IMR-90 (cell line): Measurements from ENCODE around the gene DEDD2. TPM values are rescaled to one million over a fixed set of nuclear protein-coding genes. Genes with fewer than 3 reads are reported as not detected.
A peak's percentile ranks its signal among the peaks of the same experiment; 100 is the strongest.

Experiments used
- ATAC-seq: fragments of 200-7000 bp; cut with Tn5 transposase; 2 replicates; pipeline ENCODE4 v1.9.1; 2020; ENCODE audit warnings: low read depth, mild to moderate bottlenecking, moderate library complexity
- BruUV-seq: library from RNA; stranded (reverse); fragments of 400-500 nt; replicated peaks from 2 replicates; lab custom pipeline; 2021; lab: Mats Ljungman, UMichigan
- CTCF ChIA-PET: fragments of 300-600 bp; formaldehyde crosslinking; extraction: SDS; loops from one replicate; lab custom pipeline; 2021; ENCODE audit warnings: antibody characterized with exemption; lab: Yijun Ruan, JAX
- POLR2A ChIA-PET: fragments of 300-600 bp; sonication (Branson Sonifier 250); formaldehyde crosslinking; loops from one replicate; lab custom pipeline; 2022; ENCODE audit warnings: antibody characterized with exemption; ENCODE audit not compliant: unreplicated experiment; lab: Charles Lee
- DNase-seq: peaks from one replicate; pipeline ENCODE4 v3.0.0; 2013
- H2AFZ ChIP-seq: replicated peaks from 2 replicates; pipeline ENCODE3; 2013; ENCODE audit warnings: low read length, mild to moderate bottlenecking; ENCODE audit not compliant: poor library complexity
- H2AK5ac ChIP-seq: 2 replicates; pipeline ENCODE4 v1.6.1; 2013; ENCODE audit warnings: low read depth, low read length, inconsistent platforms
- H2AK9ac ChIP-seq: replicated peaks from 2 replicates; pipeline ENCODE3; 2013; ENCODE audit warnings: mild to moderate bottlenecking, low read depth, low read length, moderate library complexity; ENCODE audit not compliant: poor library complexity
- H2BK120ac ChIP-seq: 2 replicates; pipeline ENCODE4 v1.6.1; 2013; ENCODE audit warnings: low read depth, low read length, inconsistent platforms
- H2BK15ac ChIP-seq: 3 replicates; pipeline ENCODE4 v1.6.1; 2013; ENCODE audit warnings: low read depth, low read length, inconsistent platforms
- H2BK20ac ChIP-seq: 2 replicates; pipeline ENCODE4 v1.6.1; 2013; ENCODE audit warnings: low read depth, mild to moderate bottlenecking, inconsistent platforms, low read length, moderate library complexity
- H2BK5ac ChIP-seq: 2 replicates; pipeline ENCODE4 v1.6.1; 2013; ENCODE audit warnings: mild to moderate bottlenecking, low read depth, low read length, inconsistent platforms; ENCODE audit not compliant: poor library complexity, severe bottlenecking
- H3K14ac ChIP-seq: replicated peaks from 2 replicates; pipeline ENCODE4 v1.6.1; 2013; ENCODE audit warnings: low read depth, low read length, inconsistent platforms
- H3K18ac ChIP-seq: 2 replicates; pipeline ENCODE4 v1.6.1; 2013; ENCODE audit warnings: low read depth, low read length, control low read depth
- H3K23ac ChIP-seq: 2 replicates; pipeline ENCODE4 v1.6.1; 2013; ENCODE audit warnings: low read depth, low read length, inconsistent platforms
- H3K27ac ChIP-seq: 2 replicates; pipeline ENCODE4 v1.5.1; 2013; ENCODE audit warnings: mild to moderate bottlenecking, control low read depth, low read length; ENCODE audit not compliant: insufficient read depth
- H3K27me3 ChIP-seq: 2 replicates; pipeline ENCODE4 v1.6.1; 2013; ENCODE audit warnings: low read length; ENCODE audit not compliant: control insufficient read depth, insufficient read depth
- H3K36me3 ChIP-seq: 2 replicates; pipeline ENCODE4 v1.6.1; 2013; ENCODE audit warnings: low read length, mixed read lengths; ENCODE audit not compliant: control insufficient read depth, insufficient read depth
- H3K4ac ChIP-seq: 2 replicates; pipeline ENCODE4 v1.6.1; 2013; ENCODE audit warnings: low read depth, low read length, inconsistent platforms
- H3K4me1 ChIP-seq: 2 replicates; pipeline ENCODE4 v1.6.1; 2013; ENCODE audit warnings: low read length, mixed read lengths; ENCODE audit not compliant: control insufficient read depth, insufficient read depth
- H3K4me2 ChIP-seq: 2 replicates; pipeline ENCODE4 v1.6.1; 2013; ENCODE audit warnings: low read depth, mild to moderate bottlenecking, control low read depth, low read length, moderate library complexity
- H3K4me3 ChIP-seq: 2 replicates; pipeline ENCODE4 v1.5.1; 2013; ENCODE audit warnings: low read depth, mild to moderate bottlenecking, control low read depth, low read length, moderate library complexity; ENCODE audit not compliant: insufficient read depth
- H3K56ac ChIP-seq: 2 replicates; pipeline ENCODE4 v1.6.1; 2013; ENCODE audit warnings: low read length, inconsistent platforms; ENCODE audit not compliant: insufficient read depth; ENCODE audit errors: extremely low read depth
- H3K79me1 ChIP-seq, 2 experiments: 2 replicates each; pipeline ENCODE4 v1.6.1; 2013; ENCODE audit warnings: low read length in 2 of 2, inconsistent platforms in 1 of 2, low read depth in 1 of 2
- H3K9ac ChIP-seq: 2 replicates; pipeline ENCODE4 v1.6.1; 2013; ENCODE audit warnings: low read depth, low read length, control low read depth
- H3K9me1 ChIP-seq: 2 replicates; pipeline ENCODE4 v1.6.1; 2013; ENCODE audit warnings: low read length, inconsistent platforms; ENCODE audit not compliant: insufficient read depth
- H3K9me3 ChIP-seq: 2 replicates; pipeline ENCODE4 v1.6.1; 2013; ENCODE audit warnings: low read length; ENCODE audit not compliant: control insufficient read depth, insufficient read depth
- H4K20me1 ChIP-seq: 2 replicates; pipeline ENCODE4 v1.6.1; 2013; ENCODE audit warnings: low read length, inconsistent platforms; ENCODE audit not compliant: insufficient read depth
- H4K5ac ChIP-seq: 2 replicates; pipeline ENCODE4 v1.6.1; 2013; ENCODE audit warnings: mild to moderate bottlenecking, low read depth, low read length, control low read depth
- H4K8ac ChIP-seq, 2 experiments: 2 replicates each; pipeline ENCODE4 v1.6.1; 2013; ENCODE audit warnings: low read depth in 2 of 2, low read length in 2 of 2, control low read depth in 1 of 2, inconsistent platforms in 1 of 2
- H4K91ac ChIP-seq: 2 replicates; pipeline ENCODE4 v1.6.1; 2013; ENCODE audit warnings: low read depth, low read length, inconsistent platforms; ENCODE audit not compliant: insufficient read depth
- BHLHE40 ChIP-seq: fragments of 150-350 bp; IDR thresholded peaks from 2 replicates; pipeline ENCODE4 v1.6.1; 2016; ENCODE audit warnings: mild to moderate bottlenecking, low read depth, low read length
- CHD1 ChIP-seq: IDR thresholded peaks from 2 replicates; pipeline ENCODE4 v1.6.1; 2012; ENCODE audit warnings: low read depth, low read length, improper control_type of control experiment
- FOS ChIP-seq: fragments of 150-350 bp; IDR thresholded peaks from 2 replicates; pipeline ENCODE4 v1.6.1; 2016; ENCODE audit warnings: low read depth, low read length
- MAFK ChIP-seq: IDR thresholded peaks from 2 replicates; pipeline ENCODE4 v1.6.1; 2012; ENCODE audit warnings: low read depth, low read length, improper control_type of control experiment
- MAZ ChIP-seq: IDR thresholded peaks from 2 replicates; pipeline ENCODE4 v1.6.1; 2012; ENCODE audit warnings: low read depth, mild to moderate bottlenecking, low read length, improper control_type of control experiment, moderate library complexity, borderline replicate concordance
- MXI1 ChIP-seq: IDR thresholded peaks from 2 replicates; pipeline ENCODE4 v1.6.1; 2012; ENCODE audit warnings: low read depth, mild to moderate bottlenecking, low read length, moderate library complexity, borderline replicate concordance
- NFE2L2 ChIP-seq: fragments of 150-350 bp; IDR thresholded peaks from 2 replicates; pipeline ENCODE4 v1.6.1; 2016; ENCODE audit warnings: low read depth, mild to moderate bottlenecking, low read length
- RFX5 ChIP-seq: IDR thresholded peaks from 2 replicates; pipeline ENCODE4 v1.8.0; 2012; ENCODE audit warnings: low read depth, mild to moderate bottlenecking, low read length, moderate library complexity
- WGBS, 2 experiments: methylation state at CpG; one replicate each; pipeline versions ENCODE4 v1.1.5 to v1.1.7; 2013; ENCODE audit warnings: missing lambda C conversion rate in 2 of 2; ENCODE audit not compliant: insufficient read length in 1 of 2; ENCODE audit errors: extremely low coverage in 2 of 2; 5-methylcytosine and 5-hydroxymethylcytosine counted together
- dilution Hi-C: fragments of 300-500 bp; cut with HindIII; formaldehyde crosslinking; loops from one replicate; pipeline ENCODE4 v1.14.3; 2018; ENCODE audit warnings: low sequenced_read_pairs; ENCODE audit not compliant: unreplicated experiment
- in situ Hi-C: fragments of 300-500 bp; cut with MboI; formaldehyde crosslinking; loops from 3 replicates; pipeline ENCODE4 v1.14.3; 2019; ENCODE audit warnings: low sequenced_read_pairs, inconsistent platforms, mixed read lengths
- intact Hi-C: fragments of 100-400 bp; cut with micrococcal nuclease; formaldehyde crosslinking; loops from 2 replicates; pipeline ENCODE4 v1.10.0; 2022
- polyA plus RNA-seq, 3 experiments: library from polyadenylated mRNA; depleted of rRNA; stranded (reverse); fragments of >200 nt; gene quantifications; 2 replicates each; pipeline ENCODE4 v1.2.3, GENCODE V29; 2012; ENCODE audit warnings: low replicate concordance in 1 of 3
- total RNA-seq: library from RNA; depleted of rRNA; stranded (reverse); fragments of >200 nt; gene quantifications from 2 replicates; pipeline ENCODE4 v1.2.3, GENCODE V29; 2012
- TF ChIP-seq, protein P1 (sequence below): conservative IDR thresholded peaks from 2 replicates; pipeline ENCODE4 v1.5.1; 2012; ENCODE audit warnings: mild to moderate bottlenecking, low read depth, low read length, improper control_type of control experiment
- TF ChIP-seq, protein P2 (sequence below): fragments of 150-350 bp; IDR thresholded peaks from 2 replicates; pipeline ENCODE4 v1.6.1; 2017; ENCODE audit warnings: mild to moderate bottlenecking, antibody characterized with exemption, low read length, low read depth
- TF ChIP-seq, protein P3 (sequence below): fragments of 150-350 bp; IDR thresholded peaks from 2 replicates; pipeline ENCODE4 v1.6.1; 2016; ENCODE audit warnings: low read depth, mild to moderate bottlenecking, low read length, moderate library complexity, borderline replicate concordance

DEDD2 gene
- total and polyA plus RNA-seq, 2 of the 4 experiments (the other 2 are of a cell fraction), result 8.2 to 21.0 TPM

DNA sequence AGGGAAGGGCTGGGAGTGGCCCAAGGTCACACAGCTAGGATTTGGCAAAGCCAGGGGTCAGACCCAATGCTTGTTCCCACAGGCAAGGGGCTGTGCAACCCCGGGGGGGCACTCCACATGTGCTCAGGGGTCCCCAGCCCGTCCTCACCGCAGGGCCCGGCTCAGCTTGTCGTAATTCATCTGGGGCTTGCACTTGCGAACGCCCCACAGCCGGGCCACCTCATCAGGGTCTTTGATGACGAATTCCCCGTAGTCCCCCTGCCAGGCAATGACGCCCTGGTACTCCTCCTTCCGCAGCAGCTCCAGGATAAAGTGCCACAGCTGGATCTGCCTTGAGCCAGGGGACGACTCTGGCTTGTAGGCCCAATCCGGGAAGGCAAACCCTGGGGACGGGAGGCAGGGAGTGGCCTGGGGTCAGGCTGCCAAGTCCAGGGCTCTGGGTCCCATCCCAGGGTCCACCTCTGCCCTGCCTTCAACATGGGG is 32.7 kb upstream of the DEDD2 start:
- ChIA-PET CTCF (interaction anchor here (0.6 to 1.2 kb wide), 2 partner anchors 29 to 141 kb away, joined by 3 to 5 read pairs; no protein-coding TSS in a partner anchor), POLR2A (no interaction called here)
- peak overlapping the region; percentile 58 for H3K23ac ChIP-seq
- 0 out of 2 replicates have a peak overlapping the region, but pooled peaks have one; percentile 44 for H3K14ac ChIP-seq
- no peak overlapping the region for H2BK15ac ChIP-seq
- dilution Hi-C loops (no loop called here), intact Hi-C loops (no loop called here), in situ Hi-C loops (no loop called here)
- H3K36me3 ChIP-seq, result peaks cover 15% of the 10 kb centered on the region
- peak overlapping the region; percentile 59; the same call in 1 of the 2 replicates for H2BK120ac ChIP-seq
- TF ChIP-seq BHLHE40 (no peak), RFX5 (no peak), CHD1 (no peak), MAFK (no peak), NFE2L2 (no peak), MXI1 (no peak), MAZ (no peak), FOS (no peak)
- TF ChIP-seq, protein P1, sequence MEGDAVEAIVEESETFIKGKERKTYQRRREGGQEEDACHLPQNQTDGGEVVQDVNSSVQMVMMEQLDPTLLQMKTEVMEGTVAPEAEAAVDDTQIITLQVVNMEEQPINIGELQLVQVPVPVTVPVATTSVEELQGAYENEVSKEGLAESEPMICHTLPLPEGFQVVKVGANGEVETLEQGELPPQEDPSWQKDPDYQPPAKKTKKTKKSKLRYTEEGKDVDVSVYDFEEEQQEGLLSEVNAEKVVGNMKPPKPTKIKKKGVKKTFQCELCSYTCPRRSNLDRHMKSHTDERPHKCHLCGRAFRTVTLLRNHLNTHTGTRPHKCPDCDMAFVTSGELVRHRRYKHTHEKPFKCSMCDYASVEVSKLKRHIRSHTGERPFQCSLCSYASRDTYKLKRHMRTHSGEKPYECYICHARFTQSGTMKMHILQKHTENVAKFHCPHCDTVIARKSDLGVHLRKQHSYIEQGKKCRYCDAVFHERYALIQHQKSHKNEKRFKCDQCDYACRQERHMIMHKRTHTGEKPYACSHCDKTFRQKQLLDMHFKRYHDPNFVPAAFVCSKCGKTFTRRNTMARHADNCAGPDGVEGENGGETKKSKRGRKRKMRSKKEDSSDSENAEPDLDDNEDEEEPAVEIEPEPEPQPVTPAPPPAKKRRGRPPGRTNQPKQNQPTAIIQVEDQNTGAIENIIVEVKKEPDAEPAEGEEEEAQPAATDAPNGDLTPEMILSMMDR, result no peak
- TF ChIP-seq, protein P2, sequence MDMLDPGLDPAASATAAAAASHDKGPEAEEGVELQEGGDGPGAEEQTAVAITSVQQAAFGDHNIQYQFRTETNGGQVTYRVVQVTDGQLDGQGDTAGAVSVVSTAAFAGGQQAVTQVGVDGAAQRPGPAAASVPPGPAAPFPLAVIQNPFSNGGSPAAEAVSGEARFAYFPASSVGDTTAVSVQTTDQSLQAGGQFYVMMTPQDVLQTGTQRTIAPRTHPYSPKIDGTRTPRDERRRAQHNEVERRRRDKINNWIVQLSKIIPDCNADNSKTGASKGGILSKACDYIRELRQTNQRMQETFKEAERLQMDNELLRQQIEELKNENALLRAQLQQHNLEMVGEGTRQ, result no peak
- TF ChIP-seq, protein P3, sequence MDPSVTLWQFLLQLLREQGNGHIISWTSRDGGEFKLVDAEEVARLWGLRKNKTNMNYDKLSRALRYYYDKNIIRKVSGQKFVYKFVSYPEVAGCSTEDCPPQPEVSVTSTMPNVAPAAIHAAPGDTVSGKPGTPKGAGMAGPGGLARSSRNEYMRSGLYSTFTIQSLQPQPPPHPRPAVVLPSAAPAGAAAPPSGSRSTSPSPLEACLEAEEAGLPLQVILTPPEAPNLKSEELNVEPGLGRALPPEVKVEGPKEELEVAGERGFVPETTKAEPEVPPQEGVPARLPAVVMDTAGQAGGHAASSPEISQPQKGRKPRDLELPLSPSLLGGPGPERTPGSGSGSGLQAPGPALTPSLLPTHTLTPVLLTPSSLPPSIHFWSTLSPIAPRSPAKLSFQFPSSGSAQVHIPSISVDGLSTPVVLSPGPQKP, result no peak
- peaks cover 25% of the 10 kb centered on the region for H3K4me1 ChIP-seq
- H3K18ac ChIP-seq, result 0 out of 2 replicates have a peak overlapping the region, but pooled peaks have one; percentile 62
- H3K4ac ChIP-seq, result peak overlapping the region; percentile 63
- H2AK5ac ChIP-seq, result peak overlapping the region; percentile 86
- BruUV-seq, result no TSS peak
- peak overlapping the region; percentile 63; the same call in 1 of the 2 replicates for H4K5ac ChIP-seq
- peak overlapping the region; percentile 43 for H2AFZ ChIP-seq
- H3K27me3 ChIP-seq, result no peaks in the 10 kb centered on the region
- no peak for DNase-seq
- no peak overlapping the region for H3K4me3 ChIP-seq
- H3K9me1 ChIP-seq, result peaks cover 7% of the 10 kb centered on the region; the same call in 1 of the 2 replicates
- peaks cover 54% of the 10 kb centered on the region for H4K20me1 ChIP-seq
- H4K91ac ChIP-seq, result 0 out of 2 replicates have a peak overlapping the region, but pooled peaks have one; percentile 66
- no peaks in the 10 kb centered on the region for H3K9me3 ChIP-seq
- H3K9ac ChIP-seq, result peak overlapping the region; percentile 53
- H2AK9ac ChIP-seq, result no peak overlapping the region
- H2BK20ac ChIP-seq, result no peak overlapping the region
- peak overlapping the region; percentile 61 to 79; a peak in 1 of 4 replicates for H4K8ac ChIP-seq
- peak overlapping the region; percentile 82 for H3K27ac ChIP-seq
- peak overlapping the region; percentile 65 for H3K4me2 ChIP-seq
- no peak for ATAC-seq
- 37% methylated on average over 9 of the region's 15 CpGs; no CpG with 5 or more reads in 1 of the 2 experiments for WGBS, 2 experiments
- peaks cover 6 to 57% of the 10 kb centered on the region in 2 experiments; a peak in 3 of 4 replicates for H3K79me1 ChIP-seq
- no peak overlapping the region; the same call in 1 of the 2 replicates for H3K56ac ChIP-seq
- peak overlapping the region; percentile 78 for H2BK5ac ChIP-seq
